GM13977 (cell line): ENCODE measurements around the gene ST6GAL2.

ENCODE experiments used
- DNase-seq: peaks from one replicate; pipeline ENCODE4 v3.0.0; 2012; ENCODE audit warnings: low spot score
- in situ Hi-C: fragments of 300-500 bp; cut with MboI; formaldehyde crosslinking; loops from one replicate; pipeline ENCODE4 v1.12.0; 2022; ENCODE audit warnings: low sequenced_read_pairs, low pct_unique_long_range_greater_than_20kb, mixed read lengths, inconsistent platforms; ENCODE audit not compliant: unreplicated experiment
- TF ChIP-seq, protein P1 (sequence below): IDR thresholded peaks from 2 replicates; pipeline ENCODE4 v1.5.1; 2012; ENCODE audit warnings: mild to moderate bottlenecking, control low read depth; ENCODE audit not compliant: insufficient read depth; ENCODE audit errors: extremely low read depth, missing control alignments

The ST6GAL2 gene

DNA sequence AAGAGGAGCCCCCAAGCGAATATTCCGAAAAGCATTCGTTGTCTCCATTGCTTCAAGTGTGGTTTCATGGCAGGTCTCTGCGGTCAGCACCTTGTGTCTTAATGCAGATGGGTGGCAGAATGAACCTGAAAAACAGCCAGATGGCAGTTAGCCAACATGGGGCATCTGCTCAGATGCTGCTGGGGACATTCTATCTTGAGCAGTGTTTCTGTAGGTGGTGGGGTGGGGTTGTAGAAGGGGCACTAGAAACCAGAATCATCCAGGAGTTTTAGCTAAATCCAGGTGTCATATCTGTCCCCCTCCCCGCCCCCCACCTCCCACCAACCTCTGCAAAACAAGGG, 42.1 kb downstream of the ST6GAL2 start:
- TF ChIP-seq, protein P1, sequence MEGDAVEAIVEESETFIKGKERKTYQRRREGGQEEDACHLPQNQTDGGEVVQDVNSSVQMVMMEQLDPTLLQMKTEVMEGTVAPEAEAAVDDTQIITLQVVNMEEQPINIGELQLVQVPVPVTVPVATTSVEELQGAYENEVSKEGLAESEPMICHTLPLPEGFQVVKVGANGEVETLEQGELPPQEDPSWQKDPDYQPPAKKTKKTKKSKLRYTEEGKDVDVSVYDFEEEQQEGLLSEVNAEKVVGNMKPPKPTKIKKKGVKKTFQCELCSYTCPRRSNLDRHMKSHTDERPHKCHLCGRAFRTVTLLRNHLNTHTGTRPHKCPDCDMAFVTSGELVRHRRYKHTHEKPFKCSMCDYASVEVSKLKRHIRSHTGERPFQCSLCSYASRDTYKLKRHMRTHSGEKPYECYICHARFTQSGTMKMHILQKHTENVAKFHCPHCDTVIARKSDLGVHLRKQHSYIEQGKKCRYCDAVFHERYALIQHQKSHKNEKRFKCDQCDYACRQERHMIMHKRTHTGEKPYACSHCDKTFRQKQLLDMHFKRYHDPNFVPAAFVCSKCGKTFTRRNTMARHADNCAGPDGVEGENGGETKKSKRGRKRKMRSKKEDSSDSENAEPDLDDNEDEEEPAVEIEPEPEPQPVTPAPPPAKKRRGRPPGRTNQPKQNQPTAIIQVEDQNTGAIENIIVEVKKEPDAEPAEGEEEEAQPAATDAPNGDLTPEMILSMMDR: no peak
- in situ Hi-C loops: no loop called here
- no peak for DNase-seq

- no peak for DNase-seq
- in situ Hi-C loops: no loop called here
- TF ChIP-seq, protein P1: no peak
Measured at GRCh38 chr2:106843001-106843909, 42.7 kb downstream of the ST6GAL2 start.

GRCh38 chr2:106841886-106842645, 43.9 kb downstream of the ST6GAL2 start:
- DNase-seq: no peak
- in situ Hi-C loops: no loop called here
- TF ChIP-seq, protein P1: no peak

- in situ Hi-C loops: no loop called here
Measured at GRCh38 chr2:106840818-106841217, 45.1 kb downstream of the ST6GAL2 start.

GRCh38 chr2:106839849-106840595, 45.9 kb downstream of the ST6GAL2 start:
- TF ChIP-seq, protein P1: no peak
- DNase-seq: no peak
- in situ Hi-C loops: no loop called here

More at GRCh38 chr2:106840818-106841217, 45.1 kb downstream of the ST6GAL2 start:
- DNase-seq: no peak
- TF ChIP-seq, protein P1: no peak

DNA sequence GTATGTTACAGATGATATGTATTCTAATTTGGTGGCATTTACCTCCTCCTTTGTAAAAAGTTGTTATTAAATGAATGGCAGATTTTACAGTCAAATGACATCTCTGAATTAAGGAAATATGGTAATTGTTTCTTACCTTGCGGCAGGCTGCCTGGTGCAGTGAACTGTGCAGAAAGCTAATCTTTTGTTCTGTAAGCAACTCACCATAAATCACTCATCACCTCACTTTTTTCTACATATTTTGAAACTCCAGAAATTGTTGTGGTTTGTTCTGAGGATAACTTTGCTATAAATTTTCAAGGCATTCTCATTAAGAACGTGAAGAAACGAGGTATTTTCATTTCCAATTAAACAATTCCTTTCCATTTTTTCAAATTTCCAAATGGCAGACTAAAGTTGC, 52.7 kb downstream of the ST6GAL2 start:
- TF ChIP-seq, protein P1: no peak
- in situ Hi-C loops: no loop called here
- no peak for DNase-seq
